HCT116 (cell line): ENCODE data around the gene SLC27A3. TPM values are rescaled to one million over a fixed set of nuclear protein-coding genes. Genes with fewer than 3 reads are reported as not detected.

Experiments
- ATAC-seq: fragments of 200-7000 bp; cut with Tn5 transposase; 2 replicates; pipeline ENCODE4 v1.9.1; 2020; ENCODE audit warnings: mild to moderate bottlenecking, moderate library complexity
- BruUV-seq: library from RNA; stranded (reverse); fragments of 400-500 nt; replicated peaks from 2 replicates; lab custom pipeline; 2021; lab: Mats Ljungman, UMichigan
- CTCF ChIA-PET: fragments of 300-600 bp; sonication (Branson Sonifier 250); formaldehyde crosslinking; loops from one replicate; lab custom pipeline; 2021; ENCODE audit warnings: antibody characterized with exemption; lab: Charles Lee
- POLR2A ChIA-PET: fragments of 300-600, 350-600 bp; sonication (Branson Sonifier 250); formaldehyde crosslinking; loops from one replicate; lab custom pipeline; 2021; ENCODE audit warnings: antibody characterized with exemption; lab: Charles Lee
- RAD21 ChIA-PET, 2 experiments: fragments of 300-600 bp; sonication (Branson Sonifier 250); formaldehyde crosslinking; loops; one replicate each; lab custom pipeline; 2023; ENCODE audit warnings: low total read pairs in 2 of 2; ENCODE audit not compliant: uncharacterized antibody in 2 of 2, unreplicated experiment in 2 of 2, low non-redundant PET in 1 of 2; lab: Charles Lee
- DNase-seq: peaks from one replicate; pipeline ENCODE4 v3.0.0-alpha.2; 2010; ENCODE audit warnings: low read depth, low spot score
- H2AFZ ChIP-seq: fragments of 200-600 bp; shearing (Covaris generic), sonication (generic); 2 replicates; pipeline ENCODE4 v1.6.1; 2017; ENCODE audit warnings: low read depth, mixed run types, mixed read lengths, antibody characterized with exemption, low read length; ENCODE audit not compliant: poor library complexity, severe bottlenecking
- H3K27ac ChIP-seq: 2 replicates; pipeline ENCODE4 v1.5.1; 2012; ENCODE audit warnings: low read depth, low read length
- H3K27me3 ChIP-seq: fragments of 200-600 bp; sonication (generic); 2 replicates; pipeline ENCODE4 v1.6.1; 2016; ENCODE audit warnings: mixed run types, low read length, mixed read lengths; ENCODE audit not compliant: insufficient read depth
- H3K36me3 ChIP-seq, 2 experiments: fragments of 200-500 bp in 1 of 2; fragments of 200-600 bp in 1 of 2; sonication (Bioruptor generic) in 1 of 2; sonication (generic) in 1 of 2; 2 replicates each; pipeline versions ENCODE4 v1.5.1 to v1.6.1; 2014 to 2016; ENCODE audit warnings: low read length in 2 of 2, inconsistent platforms in 1 of 2, mixed read lengths in 1 of 2, mixed run types in 1 of 2; ENCODE audit not compliant: insufficient read depth in 2 of 2, control insufficient read depth in 1 of 2
- H3K4me1 ChIP-seq, 2 experiments: fragments of 200-600 bp in 1 of 2; sonication (generic) in 1 of 2; 2 replicates each; pipeline versions ENCODE4 v1.5.1 to v1.6.1; 2012 to 2017; ENCODE audit warnings: low read length in 2 of 2, inconsistent platforms in 1 of 2, mild to moderate bottlenecking in 1 of 2, mixed read lengths in 1 of 2, mixed run types in 1 of 2, moderate library complexity in 1 of 2; ENCODE audit not compliant: insufficient read depth in 2 of 2, control insufficient read depth in 1 of 2
- H3K4me2 ChIP-seq: fragments of 200-600 bp; sonication (generic); 2 replicates; pipeline ENCODE4 v1.6.1; 2017; ENCODE audit warnings: mixed run types, low read length, mixed read lengths
- H3K4me3 ChIP-seq, 2 experiments: fragments of 200-600 bp in 1 of 2; sonication (generic) in 1 of 2; replicated peaks in 1 of 2; 2 replicates each; pipeline ENCODE4 v1.5.1; 2011 to 2016; ENCODE audit warnings: low read length in 2 of 2, control low read depth in 1 of 2, low read depth in 1 of 2, mild to moderate bottlenecking in 1 of 2, mixed read lengths in 1 of 2, mixed run types in 1 of 2
- H3K79me2 ChIP-seq: fragments of 200-600 bp; sonication (generic); 2 replicates; pipeline ENCODE4 v1.6.1; 2017; ENCODE audit warnings: mild to moderate bottlenecking, mixed run types, low read length, moderate library complexity, mixed read lengths; ENCODE audit not compliant: insufficient read depth
- H3K9ac ChIP-seq: fragments of 200-600 bp; sonication (generic); 2 replicates; pipeline ENCODE4 v1.6.1; 2016; ENCODE audit warnings: low read length, mixed read lengths
- H3K9me2 ChIP-seq: fragments of 200-600 bp; sonication (generic), shearing (Covaris generic); 2 replicates; pipeline ENCODE4 v1.6.1; 2017; ENCODE audit warnings: mixed run types, mild to moderate bottlenecking, moderate library complexity; ENCODE audit not compliant: insufficient read depth
- H3K9me3 ChIP-seq, 2 experiments: fragments of 200-500 bp in 1 of 2; fragments of 200-600 bp in 1 of 2; sonication (Bioruptor generic) in 1 of 2; sonication (generic) in 1 of 2; 2 replicates each; pipeline ENCODE4 v1.6.1; 2014 to 2017; ENCODE audit warnings: low read length in 2 of 2, mixed read lengths in 2 of 2, inconsistent platforms in 1 of 2, low read depth in 1 of 2, mild to moderate bottlenecking in 1 of 2, mixed run types in 1 of 2, moderate library complexity in 1 of 2; ENCODE audit not compliant: control insufficient read depth in 1 of 2, insufficient read depth in 1 of 2
- H4K20me1 ChIP-seq: fragments of 200-600 bp; sonication (generic), shearing (Covaris generic); 2 replicates; pipeline ENCODE4 v1.6.1; 2017; ENCODE audit warnings: mixed run types, mild to moderate bottlenecking, moderate library complexity; ENCODE audit not compliant: insufficient read depth
- CEBPB ChIP-seq: IDR thresholded peaks from 2 replicates; pipeline ENCODE4 v1.6.1; 2012; ENCODE audit warnings: low read depth
- CTCF ChIP-seq, 3 experiments: fragments of 200-600 bp in 1 of 3; sonication (generic) in 1 of 3; IDR thresholded peaks in 2 of 3; conservative IDR thresholded peaks in 1 of 3; 2 replicates each; pipeline ENCODE4 v1.5.1; 2012 to 2017; ENCODE audit warnings: low read depth in 2 of 3, low read length in 2 of 3, antibody characterized with exemption in 1 of 3, borderline replicate concordance in 1 of 3, control low read depth in 1 of 3, mild to moderate bottlenecking in 1 of 3, mixed read lengths in 1 of 3, mixed run types in 1 of 3, moderate library complexity in 1 of 3; ENCODE audit not compliant: insufficient read depth in 1 of 3
- EGR1 ChIP-seq: IDR thresholded peaks from 2 replicates; pipeline ENCODE4 v1.6.1; 2012; ENCODE audit warnings: low read depth
- ELF1 ChIP-seq: IDR thresholded peaks from 2 replicates; pipeline ENCODE4 v1.6.1; 2012; ENCODE audit warnings: low read depth, borderline replicate concordance
- EZH2 ChIP-seq: fragments of 200-600 bp; sonication (generic); IDR thresholded peaks from 2 replicates; pipeline ENCODE4 v1.6.1; 2017; ENCODE audit warnings: antibody characterized with exemption, mixed run types
- EZH2phosphoT487 ChIP-seq: fragments of 200-600 bp; IDR thresholded peaks from 2 replicates; pipeline ENCODE4 v1.6.1; 2018; ENCODE audit warnings: antibody characterized with exemption, borderline replicate concordance
- FOSL1 ChIP-seq: IDR thresholded peaks from 2 replicates; pipeline ENCODE4 v1.6.1; 2012; ENCODE audit warnings: low read depth
- JUND ChIP-seq: IDR thresholded peaks from 2 replicates; pipeline ENCODE4 v1.6.1; 2012
- POLR2A ChIP-seq: IDR thresholded peaks from 2 replicates; pipeline ENCODE4 v1.7.0; 2011; ENCODE audit warnings: borderline replicate concordance; ENCODE audit not compliant: insufficient read depth, insufficient read length; ENCODE audit errors: extremely low read depth
- RAD21 ChIP-seq: IDR thresholded peaks from 2 replicates; pipeline ENCODE4 v1.6.1; 2012; ENCODE audit warnings: low read depth, mild to moderate bottlenecking
- SIN3A ChIP-seq: IDR thresholded peaks from 2 replicates; pipeline ENCODE4 v1.6.1; 2012; ENCODE audit warnings: low read depth
- SP1 ChIP-seq: IDR thresholded peaks from 2 replicates; pipeline ENCODE4 v1.6.1; 2012; ENCODE audit warnings: low read depth
- ZBTB33 ChIP-seq: IDR thresholded peaks from 2 replicates; pipeline ENCODE4 v1.6.1; 2011; ENCODE audit warnings: mild to moderate bottlenecking, low read length, moderate library complexity; ENCODE audit not compliant: insufficient replicate concordance; ENCODE audit errors: extremely low read depth
- ZFX ChIP-seq: fragments of 450-650 bp; IDR thresholded peaks from 2 replicates; pipeline ENCODE4 v1.6.1; 2017
- intact Hi-C: fragments of 100-400 bp; cut with micrococcal nuclease; formaldehyde crosslinking; loops from 2 replicates; pipeline ENCODE4 v1.10.0; 2022
- total RNA-seq: library from RNA; stranded (reverse); gene quantifications from one replicate; pipeline ENCODE4 v1.2.1, GENCODE V29; 2021; ENCODE audit not compliant: unreplicated experiment
- TF ChIP-seq, protein P1 (sequence below): IDR thresholded peaks from 2 replicates; pipeline ENCODE4 v1.6.1; 2012
- TF ChIP-seq, protein P2 (sequence below): IDR thresholded peaks from 2 replicates; pipeline ENCODE4 v1.6.1; 2012

SLC27A3 gene
- total RNA-seq, 1 experiment from 2014 or later, result 14.3 TPM

GRCh38 chr1:153741986-153742385, 33.2 kb upstream of the SLC27A3 start:
- no peak overlapping the region for H3K27ac ChIP-seq
- no peak overlapping the region for H3K4me2 ChIP-seq
- H4K20me1 ChIP-seq, result no peaks in the 10 kb centered on the region
- no peak overlapping the region for H3K9ac ChIP-seq
- TF ChIP-seq ZFX (no peak), EGR1 (no peak), POLR2A (no peak), CEBPB (no peak), SP1 (no peak), ZBTB33 (no peak), SIN3A (no peak), CTCF (IDR thresholded peaks at IDR 0.05 in 2 of 3, conservative IDR thresholded peaks at IDR 0.05 in 1 of 3; ENCODE audit: borderline replicate concordance in 1 of 3, insufficient read depth in 1 of 3, low read depth in 2 of 3, low read length in 2 of 3) (no peak), JUND (no peak), EZH2phosphoT487 (no peak), FOSL1 (no peak), ELF1 (no peak), EZH2 (no peak), RAD21 (no peak)
- TF ChIP-seq, protein P1, sequence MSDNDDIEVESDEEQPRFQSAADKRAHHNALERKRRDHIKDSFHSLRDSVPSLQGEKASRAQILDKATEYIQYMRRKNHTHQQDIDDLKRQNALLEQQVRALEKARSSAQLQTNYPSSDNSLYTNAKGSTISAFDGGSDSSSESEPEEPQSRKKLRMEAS, result no peak
- TF ChIP-seq, protein P2, sequence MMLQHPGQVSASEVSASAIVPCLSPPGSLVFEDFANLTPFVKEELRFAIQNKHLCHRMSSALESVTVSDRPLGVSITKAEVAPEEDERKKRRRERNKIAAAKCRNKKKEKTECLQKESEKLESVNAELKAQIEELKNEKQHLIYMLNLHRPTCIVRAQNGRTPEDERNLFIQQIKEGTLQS, result no peak
- peaks cover 20 to 44% of the 10 kb centered on the region in 2 experiments for H3K36me3 ChIP-seq
- intact Hi-C loops, result no loop called here
- H3K79me2 ChIP-seq, result no peaks in the 10 kb centered on the region
- no peak for ATAC-seq
- no peaks in the 10 kb centered on the region for H3K9me3 ChIP-seq
- H2AFZ ChIP-seq, result no peak overlapping the region
- ChIA-PET RAD21 (no interaction called here), CTCF (no interaction called here), POLR2A (no interaction called here)
- DNase-seq, result no peak
- H3K4me1 ChIP-seq, result no peaks in the 10 kb centered on the region
- BruUV-seq, result no TSS peak
- no peaks in the 10 kb centered on the region for H3K9me2 ChIP-seq
- H3K27me3 ChIP-seq, result no peaks in the 10 kb centered on the region
- H3K4me3 ChIP-seq, result no peak overlapping the region
